HT-29 (cell line): ENCODE measurements around the gene MIA. TPM values are rescaled to one million over a fixed set of nuclear protein-coding genes. Genes with fewer than 3 reads are reported as not detected.
"Not testable (repeated sequence)": the region's sequence is repeated elsewhere in the genome, so short reads cannot be mapped to it uniquely, and the experiment has no call there.

Experiments used
- DNase-seq: peaks from one replicate; pipeline ENCODE4 v3.0.0-alpha.2; 2015; ENCODE audit warnings: low spot score
- total RNA-seq: library from RNA; depleted of rRNA; stranded (reverse); fragments of >200 nt; shearing (Covaris generic); gene quantifications from 2 replicates; pipeline ENCODE4 v1.2.3, GENCODE V29; 2014; rRNA removed

Gene MIA
- total RNA-seq, 1 experiment from 2014 or later, result 15.8 TPM

- peak; percentile 64 for DNase-seq
Observed at GRCh38 chr19:40818480-40819399, 43.4 kb downstream of the MIA start.

- peak; percentile 77 for DNase-seq
Observed at GRCh38 chr19:40819479-40820234, 44.3 kb downstream of the MIA start.

GRCh38 chr19:40822161-40822560 lies 46.8 kb downstream of the MIA start:
- DNase-seq, result no peak

- DNase-seq, result not testable (repeated sequence)
Observed at GRCh38 chr19:40822704-40823553, 47.6 kb downstream of the MIA start.

- DNase-seq, result not testable (repeated sequence)
Observed at GRCh38 chr19:40824916-40825315, 49.6 kb downstream of the MIA start.

- not testable (repeated sequence) for DNase-seq
Observed at GRCh38 chr19:40825460-40826095, 50.3 kb downstream of the MIA start.

GRCh38 chr19:40826312-40826698 lies 51.0 kb downstream of the MIA start:
- DNase-seq, result not testable (repeated sequence)

- DNase-seq, result not testable (repeated sequence)
Observed at GRCh38 chr19:40826699-40827385, 51.5 kb downstream of the MIA start.

Other genes with a start within 250 kb of the MIA start
- gene SHKBP1, start 198.6 kb upstream of the MIA start, total RNA-seq, result 128 and 142 TPM in 2 replicates
- 42.1 and 56.7 TPM in 2 replicates for gene LTBP4, start 174.2 kb upstream of the MIA start, total RNA-seq
- gene NUMBL, start 84.9 kb upstream of the MIA start, total RNA-seq, result 13.4 and 14.6 TPM in 2 replicates
- 57.2 and 71.3 TPM in 2 replicates for gene COQ8B, start 58.6 kb upstream of the MIA start, total RNA-seq
- gene ITPKC, start 58.4 kb upstream of the MIA start, total RNA-seq, result 52.2 and 58.5 TPM in 2 replicates
- 1.9 and 2.6 TPM in 2 replicates for gene ACTMAP, start 25.0 kb upstream of the MIA start, total RNA-seq
- gene SNRPA, start 24.3 kb upstream of the MIA start, total RNA-seq, result 252 and 361 TPM in 2 replicates
- 36.0 and 51.3 TPM in 2 replicates for gene RAB4B, start 2.7 kb downstream of the MIA start, total RNA-seq
- gene EGLN2, start 23.7 kb downstream of the MIA start, total RNA-seq, result 258 and 264 TPM in 2 replicates
- not detected in 2 replicates for gene CYP2A6, start 74.9 kb downstream of the MIA start, total RNA-seq
- not detected in 2 replicates for gene CYP2A7, start 106.7 kb downstream of the MIA start, total RNA-seq
- gene CYP2B6, start 215.8 kb downstream of the MIA start, total RNA-seq, result 2.1 and 2.5 TPM in 2 replicates